HG03520 (cell line): ENCODE results near the gene TTC39A.

Experiments used
- ATAC-seq: cut with Tn5 transposase; IDR thresholded peaks from one replicate; pipeline ENCODE4 v1.9.1; 2021; ENCODE audit warnings: mild to moderate bottlenecking, moderate library complexity; ENCODE audit not compliant: unreplicated experiment

The TTC39A gene

DNA sequence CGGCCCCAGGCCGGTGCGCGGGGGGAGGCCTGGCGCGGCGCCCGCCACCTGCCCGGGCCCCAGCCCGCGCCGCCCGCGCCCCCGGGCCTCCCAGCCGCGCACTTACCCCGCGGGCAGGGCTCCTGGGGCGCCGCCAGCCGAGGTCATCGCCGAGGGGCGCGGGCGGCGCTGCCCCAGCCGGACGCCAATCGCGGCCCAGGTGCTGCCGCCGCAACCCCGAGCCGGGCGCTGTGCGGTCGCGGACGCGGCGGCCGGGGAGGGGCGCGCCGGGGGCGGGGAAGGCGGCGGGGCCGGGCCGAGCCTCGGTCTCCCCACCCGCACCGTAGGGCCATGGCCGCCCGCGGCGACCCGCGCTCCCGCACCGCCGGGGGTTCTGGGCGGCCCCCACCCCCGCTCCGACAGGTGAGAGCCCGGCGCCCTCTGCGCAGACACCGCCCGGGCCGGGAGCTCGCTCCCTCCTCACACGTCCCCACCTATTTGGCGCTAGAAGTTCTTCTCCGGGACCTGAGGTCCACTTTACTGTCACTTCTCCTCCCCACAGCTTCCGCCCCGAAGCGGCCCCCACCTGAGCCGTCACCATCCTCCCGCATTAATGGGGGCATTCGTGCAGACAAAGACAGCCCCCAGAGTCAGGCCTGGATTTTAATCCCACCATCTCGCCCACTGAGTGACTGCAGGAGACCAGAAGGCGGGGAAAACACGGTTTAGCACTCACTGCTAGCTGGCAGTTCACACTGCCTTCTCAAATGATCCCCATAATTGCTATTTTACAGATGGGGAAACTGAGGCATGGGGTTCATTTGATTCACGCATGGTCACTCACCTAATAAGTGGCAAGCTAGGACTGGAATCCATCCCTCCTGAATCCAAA, at the start of gene TTC39A:
Gene TTC39A, minus strand, starts transcription at position 232 of the 871 bp plus-strand sequence. Its CDS starts 85 bp downstream, at position 147.
- ATAC-seq = no peak

GRCh38 chr1:51378871-51379270, 48.5 kb upstream of the TTC39A start:
- ATAC-seq = no peak

DNA sequence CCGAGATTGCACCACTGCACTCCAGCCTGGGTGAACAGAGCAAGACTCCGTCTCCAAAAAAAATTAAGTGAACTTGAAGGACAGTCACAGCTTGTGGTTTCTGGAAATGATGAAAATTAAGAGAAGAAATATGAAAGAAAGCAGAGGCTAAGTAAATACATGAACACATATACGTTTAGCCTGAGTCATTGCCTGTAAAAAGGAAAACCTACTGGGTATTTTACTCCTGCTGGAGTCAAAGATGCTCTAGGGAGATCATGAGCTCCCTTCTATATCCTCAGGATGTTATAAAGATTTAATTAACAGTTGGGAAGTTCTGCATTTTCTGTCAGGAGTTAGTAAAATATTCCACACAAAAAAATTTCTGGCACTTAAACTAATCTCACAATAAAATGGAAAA, 43.5 kb upstream of the TTC39A start:
- no peak for ATAC-seq

GRCh38 chr1:51372561-51372960, 42.2 kb upstream of the TTC39A start:
- no peak for ATAC-seq

DNA sequence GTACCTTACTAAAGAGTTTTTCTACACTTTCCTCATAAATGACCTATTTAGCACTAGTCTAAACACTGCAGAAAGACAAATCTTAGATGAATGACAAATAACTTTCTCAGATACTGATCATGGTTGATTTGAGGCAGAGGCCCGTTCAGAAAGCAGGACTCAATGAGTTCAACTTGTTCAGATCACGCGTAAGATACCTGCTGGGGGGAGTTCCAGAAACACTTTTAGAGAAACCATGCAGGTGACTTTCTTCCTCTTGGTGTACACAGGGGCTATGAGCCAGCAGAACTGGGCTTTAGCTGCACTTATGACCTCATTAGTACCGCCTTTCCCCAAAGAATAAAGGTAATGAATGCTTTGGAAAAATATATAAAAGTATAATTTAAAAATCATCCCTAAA, 38.8 kb upstream of the TTC39A start:
- no peak for ATAC-seq

DNA sequence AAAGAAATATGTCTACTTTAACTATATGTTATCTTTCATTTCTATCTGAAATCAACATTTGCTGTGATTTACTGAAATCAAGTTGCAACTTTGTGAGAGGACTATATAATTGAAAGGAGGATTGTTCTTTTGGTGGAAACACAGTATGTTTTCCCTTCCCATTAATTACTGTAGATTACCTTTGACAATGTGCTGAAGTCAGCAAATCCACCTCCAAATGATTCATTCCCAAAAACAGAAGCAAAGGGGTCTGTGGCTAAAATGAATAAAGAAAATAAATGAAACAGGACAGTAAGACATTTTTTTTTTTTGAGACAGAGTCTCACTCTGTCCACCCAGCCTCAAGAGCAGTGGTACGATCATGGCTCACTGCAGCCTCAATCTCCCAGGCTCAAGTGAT, 35.4 kb upstream of the TTC39A start:
- no peak for ATAC-seq

DNA sequence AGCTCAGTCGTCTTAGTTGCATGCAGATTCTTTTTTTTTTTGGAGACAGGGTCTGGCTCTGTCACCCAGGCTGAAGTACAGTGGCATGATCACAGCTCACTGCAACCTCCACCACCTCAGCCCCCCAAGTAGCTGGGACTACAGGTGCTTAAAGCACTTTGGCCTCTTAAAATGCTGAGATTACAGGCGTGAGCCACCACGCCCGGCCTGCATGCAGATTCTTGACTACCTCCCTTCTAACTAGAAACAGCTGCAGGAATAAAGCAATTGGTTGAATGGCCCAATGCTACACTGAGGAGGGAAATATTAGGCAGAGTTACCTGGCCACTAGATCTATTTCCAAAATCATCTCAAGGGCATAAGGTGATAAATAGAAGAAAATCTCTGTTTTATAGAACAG, 29.5 kb upstream of the TTC39A start:
- no peak for ATAC-seq

DNA sequence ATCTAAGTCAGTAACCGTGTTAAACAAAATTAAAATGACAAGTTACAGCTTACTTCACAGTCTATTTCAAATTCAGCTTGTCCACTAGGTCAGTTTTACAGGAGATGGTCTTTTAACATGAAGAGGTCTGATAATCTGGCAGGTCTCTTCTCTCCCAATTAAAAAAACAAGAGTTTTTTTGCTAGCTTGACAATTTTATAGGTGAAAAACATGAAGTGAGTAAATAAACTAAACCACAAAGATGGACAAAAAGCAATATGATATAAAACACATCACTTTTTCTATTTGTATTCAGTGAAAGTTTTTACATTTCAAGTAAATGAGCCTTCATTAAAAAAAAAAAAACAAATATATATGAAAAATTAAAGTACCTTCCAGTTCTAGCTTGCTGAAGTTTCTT, 25.0 kb upstream of the TTC39A start:
- no peak for ATAC-seq

GRCh38 chr1:51354416-51354815, 24.1 kb upstream of the TTC39A start:
- ATAC-seq = no peak

DNA sequence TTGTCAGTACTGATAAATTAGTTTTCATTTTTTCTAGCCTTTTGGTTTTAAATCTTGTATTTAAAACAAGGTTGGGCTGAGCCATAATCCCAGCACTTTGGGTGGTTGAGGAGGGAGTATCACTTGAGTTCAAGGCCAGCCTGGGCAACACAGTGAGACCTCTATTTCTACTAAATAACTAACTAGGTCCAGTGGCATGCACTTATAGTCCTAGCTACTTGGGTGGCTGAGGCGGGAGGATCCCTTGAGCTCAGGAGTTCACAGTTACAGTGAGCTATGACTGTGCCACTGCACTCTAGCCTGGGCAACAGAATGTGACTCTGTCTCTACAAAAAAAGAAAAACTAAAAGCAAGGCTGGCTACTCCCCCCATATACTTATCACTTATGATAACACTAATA, 21.5 kb upstream of the TTC39A start:
- no peak for ATAC-seq

DNA sequence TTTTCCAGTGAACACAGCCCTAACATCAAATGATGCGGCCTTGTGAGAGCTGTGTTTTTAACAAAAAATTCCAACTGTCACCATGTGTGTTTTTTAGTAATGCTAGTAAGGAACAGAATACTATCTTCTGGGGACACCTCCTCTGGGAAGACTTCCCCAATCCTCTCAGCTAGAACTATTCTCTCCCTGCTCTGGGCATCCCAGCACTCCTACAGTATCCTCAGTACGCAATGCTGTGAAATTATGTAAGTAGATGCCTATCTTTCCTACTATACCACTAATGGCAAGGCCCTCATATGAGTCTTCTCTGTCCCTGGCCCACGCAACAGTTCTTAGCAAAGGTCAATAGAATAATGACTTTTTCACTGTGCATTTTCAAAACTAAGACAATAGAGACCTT, 19.5 kb upstream of the TTC39A start:
- no peak for ATAC-seq

DNA sequence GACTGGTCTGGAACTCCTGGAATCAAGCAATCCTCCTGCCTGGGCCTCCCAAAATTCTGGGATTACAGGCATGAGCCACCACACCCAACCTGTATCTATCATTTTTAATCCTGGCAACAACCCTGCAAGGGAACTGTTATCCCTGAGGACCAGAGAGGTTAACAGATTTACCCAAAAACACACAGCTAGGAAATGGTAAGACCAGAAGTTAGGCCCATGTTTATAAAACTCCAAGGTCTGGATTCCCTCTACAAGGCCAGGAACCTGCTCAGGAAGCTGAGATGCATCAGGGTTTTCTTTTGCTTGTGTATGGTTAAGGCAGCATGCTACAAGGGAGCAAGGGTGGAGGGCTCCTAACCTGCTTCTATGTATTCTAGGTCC, 17.8 kb upstream of the TTC39A start:
- ATAC-seq = no peak

DNA sequence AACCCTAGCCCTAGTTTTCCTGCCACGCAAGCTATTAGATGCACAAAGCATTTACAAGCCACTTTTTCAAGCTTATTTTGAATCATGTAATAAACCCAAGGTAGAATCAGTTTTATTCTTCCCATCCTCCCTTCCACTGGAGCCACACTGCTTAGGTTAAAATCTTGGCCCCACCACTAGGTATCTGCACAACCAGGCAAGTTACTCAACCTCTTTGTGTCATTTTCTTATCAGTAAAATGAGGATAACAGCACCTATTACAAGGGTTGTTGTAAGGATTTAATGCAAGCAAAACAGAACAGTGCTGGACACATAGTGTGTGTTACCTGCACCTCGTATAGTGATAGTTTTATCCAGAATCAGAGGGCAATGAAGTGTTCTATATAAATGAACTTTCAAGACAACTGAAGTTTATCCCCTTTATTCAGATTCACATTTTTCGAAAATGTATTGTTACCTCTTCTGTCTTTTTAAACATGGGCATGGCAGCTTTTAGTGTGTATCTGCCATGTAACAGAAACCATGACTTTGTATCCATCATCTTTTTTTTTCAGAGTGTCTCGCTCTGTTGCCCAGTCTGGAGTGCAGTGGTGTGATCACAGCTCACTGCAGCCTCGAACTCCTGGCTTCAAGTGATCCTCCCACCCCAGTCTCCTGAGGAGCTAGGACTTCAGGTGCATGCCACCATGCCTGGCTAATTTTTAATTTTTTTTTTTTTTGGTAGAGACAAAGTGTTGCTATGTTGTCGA, 17.2 kb upstream of the TTC39A start:
- ATAC-seq = no peak

DNA sequence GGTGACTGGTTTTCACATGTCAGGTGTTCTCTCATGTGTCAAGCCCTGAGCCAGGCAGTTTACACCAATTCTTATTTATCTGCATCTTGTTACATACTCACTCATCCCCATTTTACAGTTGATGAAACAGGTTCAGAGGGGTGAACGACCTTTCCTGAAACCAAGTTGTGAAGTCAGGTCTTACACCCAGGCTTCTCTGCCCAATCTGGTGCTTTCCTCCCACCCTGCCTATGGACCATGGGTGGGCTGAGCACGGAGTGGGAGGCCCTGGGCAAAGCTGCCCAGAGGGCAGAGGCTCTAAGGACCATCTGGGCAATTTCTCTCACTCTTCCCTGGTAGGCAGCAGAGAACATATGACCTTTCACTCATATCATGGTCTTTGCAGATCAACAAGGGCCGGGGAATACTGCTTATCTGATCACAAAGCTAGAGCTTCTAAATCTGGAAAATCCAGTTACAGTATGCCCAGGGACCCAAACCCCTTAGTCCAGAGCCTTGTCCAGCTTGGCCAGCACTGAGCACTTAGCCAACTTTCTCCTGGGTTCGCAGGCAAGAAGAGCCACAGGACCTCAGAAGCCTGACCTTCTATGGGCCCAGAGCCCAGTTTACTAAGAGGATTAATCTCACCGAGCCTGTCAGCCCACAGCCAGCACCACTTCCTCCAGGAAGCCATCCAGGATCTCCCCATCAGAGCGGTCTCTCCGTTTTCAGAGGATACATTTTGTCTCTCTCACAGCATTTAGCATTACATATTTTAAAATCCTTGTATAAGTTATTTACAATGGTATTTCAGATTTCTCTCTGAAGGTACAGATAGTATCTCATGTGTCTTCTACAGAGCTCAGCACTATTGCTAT, 16.0 kb upstream of the TTC39A start:
- no peak for ATAC-seq

- ATAC-seq = no peak
Measured at GRCh38 chr1:51345300-51345687, 14.9 kb upstream of the TTC39A start.

DNA sequence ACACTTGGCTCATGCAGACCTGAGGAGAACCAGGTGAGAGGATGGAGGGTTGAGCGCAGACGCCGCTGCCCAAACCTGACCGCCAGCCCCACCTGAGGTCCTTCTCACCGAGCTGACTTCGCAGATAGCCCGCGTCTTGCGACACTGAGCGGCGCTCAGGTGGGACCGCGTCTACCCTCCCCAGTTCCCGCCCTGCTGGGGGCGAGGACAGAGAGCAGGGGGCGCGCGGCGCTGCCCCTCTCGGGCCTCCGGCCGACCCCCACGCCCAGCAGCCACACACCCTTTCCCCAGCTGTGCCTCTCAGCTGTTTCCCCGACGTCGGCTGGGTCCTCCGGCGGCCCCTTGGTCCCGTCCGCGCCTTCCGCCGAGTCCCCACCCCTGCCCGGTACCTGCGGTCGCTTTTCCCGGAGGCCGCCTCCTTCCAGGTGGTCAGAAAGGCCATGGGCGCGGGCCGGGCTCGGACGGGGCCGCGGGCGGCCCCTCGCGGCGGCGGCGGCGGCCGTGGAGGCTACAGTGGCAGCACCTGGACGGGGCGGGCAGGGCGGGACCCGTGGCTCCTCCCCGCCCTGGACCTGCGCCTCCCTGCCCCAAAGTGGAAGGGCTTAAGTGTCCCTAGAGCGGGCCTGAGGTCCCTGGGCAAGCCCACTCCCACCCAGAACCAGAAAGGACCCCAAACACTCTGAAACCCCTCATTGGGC, 14.4 kb upstream of the TTC39A start:
- no peak for ATAC-seq

- ATAC-seq = no peak
Measured at GRCh38 chr1:51344276-51344601, 13.9 kb upstream of the TTC39A start.

DNA sequence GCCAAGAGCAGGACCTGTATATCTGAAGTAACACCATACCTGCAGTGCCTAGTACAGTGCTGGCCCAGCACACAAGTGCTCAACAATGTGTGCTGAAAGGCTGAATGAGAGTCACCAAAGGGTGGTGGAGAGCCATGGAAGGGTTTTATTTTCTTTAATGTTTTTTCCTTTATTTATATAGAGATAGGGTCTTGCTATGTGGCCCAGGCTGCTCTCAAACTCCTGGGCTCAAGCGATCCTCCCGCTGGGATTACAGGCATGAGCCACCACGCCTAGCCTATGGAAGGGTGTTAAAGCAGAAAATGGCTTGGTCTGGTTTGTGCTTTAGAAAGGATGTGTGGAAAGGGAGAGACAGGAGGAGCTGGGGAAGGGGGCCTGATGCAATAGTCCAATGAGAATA, 13.3 kb upstream of the TTC39A start:
- no peak for ATAC-seq

- no peak for ATAC-seq
Measured at GRCh38 chr1:51342591-51343206, 12.3 kb upstream of the TTC39A start.

- peak; percentile 70 for ATAC-seq
Measured at GRCh38 chr1:51341876-51342496, 11.6 kb upstream of the TTC39A start.
